ENCODE data around the gene NPTX1. TPM values are rescaled to one million over a fixed set of nuclear protein-coding genes. Genes with fewer than 3 reads are reported as not detected.

Gene NPTX1
- total and polyA plus RNA-seq, 2 experiments from 2014 or later, result 3.4 to 20.5 TPM

DNA sequence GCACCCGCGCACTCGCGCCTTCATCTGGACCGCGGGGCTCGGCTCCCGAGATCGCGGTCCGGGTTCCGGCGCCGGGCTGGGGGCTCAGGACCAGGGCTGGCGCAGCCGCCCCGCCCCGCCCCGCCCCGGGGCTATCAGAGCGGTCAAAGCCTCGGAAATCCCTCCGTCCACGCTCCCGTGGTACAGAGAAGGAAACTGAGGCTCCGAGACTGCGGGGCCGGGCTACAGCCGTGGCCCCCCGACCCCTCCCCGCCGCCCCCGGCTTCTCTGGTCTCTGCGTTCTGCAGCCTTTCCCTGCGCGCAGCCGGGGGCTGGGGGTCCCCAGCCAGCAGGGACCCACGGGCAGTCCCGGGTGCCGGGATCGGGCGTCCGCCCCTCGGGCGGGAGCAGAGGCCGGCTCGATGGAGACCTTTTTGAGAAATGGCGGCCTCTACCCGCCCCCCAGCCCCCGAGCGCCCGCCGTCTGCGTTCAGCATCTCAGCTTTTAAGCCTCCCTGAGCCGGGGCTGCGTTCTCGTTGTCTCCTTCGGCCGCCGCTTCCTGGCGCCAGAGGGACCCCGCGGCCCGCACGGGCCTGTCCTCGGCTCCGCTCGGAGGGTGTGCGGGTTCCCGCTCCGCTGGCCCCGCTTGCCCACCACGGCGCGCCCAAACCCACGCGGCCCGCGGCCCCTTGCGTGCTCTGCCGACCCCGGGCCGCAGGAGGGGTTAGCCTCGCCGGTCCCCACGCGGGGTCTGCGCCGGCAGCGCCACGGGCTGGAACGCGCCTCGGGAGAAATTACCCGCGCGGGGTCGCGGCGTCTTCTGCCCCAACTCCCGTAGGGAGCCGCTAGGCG, 1.5 kb upstream of the NPTX1 start:
- peak overlapping the region; percentile 60 for H3K4me3 ChIP-seq
- H3F3A ChIP-seq (replicated peaks; ENCODE audit: low read depth), result no peaks in the 10 kb centered on the region
- 0 out of 2 replicates have a peak, but pooled peaks cover 5% of the 10 kb centered on the region for H4K20me1 ChIP-seq (replicated peaks; ENCODE audit: insufficient read depth)
- H3K4me1 Mint-ChIP-seq, result peaks cover 29% of the 10 kb centered on the region
- H3K4me3 Mint-ChIP-seq, result no peak overlapping the region
- peak overlapping the region; percentile 91; the same call in 1 of the 2 replicates for H2AFZ ChIP-seq
- no peak overlapping the region for H3K27ac ChIP-seq (ENCODE audit: low read depth)
- peak; percentile 66 for TF ChIP-seq EZH2 (IDR thresholded peaks at IDR 0.05; ENCODE audit: low read depth, unreplicated experiment)
- no peak for TF ChIP-seq JUNB (IDR thresholded peaks at IDR 0.05; ENCODE audit: unreplicated experiment)
- TF ChIP-seq, protein P1, sequence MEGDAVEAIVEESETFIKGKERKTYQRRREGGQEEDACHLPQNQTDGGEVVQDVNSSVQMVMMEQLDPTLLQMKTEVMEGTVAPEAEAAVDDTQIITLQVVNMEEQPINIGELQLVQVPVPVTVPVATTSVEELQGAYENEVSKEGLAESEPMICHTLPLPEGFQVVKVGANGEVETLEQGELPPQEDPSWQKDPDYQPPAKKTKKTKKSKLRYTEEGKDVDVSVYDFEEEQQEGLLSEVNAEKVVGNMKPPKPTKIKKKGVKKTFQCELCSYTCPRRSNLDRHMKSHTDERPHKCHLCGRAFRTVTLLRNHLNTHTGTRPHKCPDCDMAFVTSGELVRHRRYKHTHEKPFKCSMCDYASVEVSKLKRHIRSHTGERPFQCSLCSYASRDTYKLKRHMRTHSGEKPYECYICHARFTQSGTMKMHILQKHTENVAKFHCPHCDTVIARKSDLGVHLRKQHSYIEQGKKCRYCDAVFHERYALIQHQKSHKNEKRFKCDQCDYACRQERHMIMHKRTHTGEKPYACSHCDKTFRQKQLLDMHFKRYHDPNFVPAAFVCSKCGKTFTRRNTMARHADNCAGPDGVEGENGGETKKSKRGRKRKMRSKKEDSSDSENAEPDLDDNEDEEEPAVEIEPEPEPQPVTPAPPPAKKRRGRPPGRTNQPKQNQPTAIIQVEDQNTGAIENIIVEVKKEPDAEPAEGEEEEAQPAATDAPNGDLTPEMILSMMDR (conservative IDR thresholded peaks at IDR 0.05; ENCODE audit: low read depth in 2 of 2), result peak; percentile 23 to 54; a peak in 3 of 4 replicates
- peaks cover 78% of the 10 kb centered on the region for H3K27me3 Mint-ChIP-seq (ENCODE audit: insufficient read depth, low read depth, poor library complexity)
- H3K27me3 ChIP-seq (ENCODE audit: insufficient read depth), result peaks cover 96% of the 10 kb centered on the region
- H3K27ac Mint-ChIP-seq, result no peak overlapping the region
- peak overlapping the region; percentile 84 for H3K4me2 ChIP-seq
- DNase-seq (ENCODE audit: low spot score) (peak; percentile 82), ATAC-seq (peak; percentile 62)
- H3K4me1 ChIP-seq (ENCODE audit: insufficient read depth), result peaks cover 7% of the 10 kb centered on the region; the same call in 1 of the 2 replicates
- no peaks in the 10 kb centered on the region for H3K9me2 ChIP-seq (ENCODE audit: insufficient read depth)
- peaks cover 3% of the 10 kb centered on the region; the same call in 1 of the 3 replicates for H3K36me3 Mint-ChIP-seq (ENCODE audit: low read depth)
- H3K79me2 ChIP-seq (replicated peaks; ENCODE audit: insufficient read depth), result no peaks in the 10 kb centered on the region
- H3K9me3 Mint-ChIP-seq, result no peaks in the 10 kb centered on the region; the same call in 1 of the 3 replicates
- no peaks in the 10 kb centered on the region for H3K36me3 ChIP-seq (ENCODE audit: insufficient read depth)

DNA sequence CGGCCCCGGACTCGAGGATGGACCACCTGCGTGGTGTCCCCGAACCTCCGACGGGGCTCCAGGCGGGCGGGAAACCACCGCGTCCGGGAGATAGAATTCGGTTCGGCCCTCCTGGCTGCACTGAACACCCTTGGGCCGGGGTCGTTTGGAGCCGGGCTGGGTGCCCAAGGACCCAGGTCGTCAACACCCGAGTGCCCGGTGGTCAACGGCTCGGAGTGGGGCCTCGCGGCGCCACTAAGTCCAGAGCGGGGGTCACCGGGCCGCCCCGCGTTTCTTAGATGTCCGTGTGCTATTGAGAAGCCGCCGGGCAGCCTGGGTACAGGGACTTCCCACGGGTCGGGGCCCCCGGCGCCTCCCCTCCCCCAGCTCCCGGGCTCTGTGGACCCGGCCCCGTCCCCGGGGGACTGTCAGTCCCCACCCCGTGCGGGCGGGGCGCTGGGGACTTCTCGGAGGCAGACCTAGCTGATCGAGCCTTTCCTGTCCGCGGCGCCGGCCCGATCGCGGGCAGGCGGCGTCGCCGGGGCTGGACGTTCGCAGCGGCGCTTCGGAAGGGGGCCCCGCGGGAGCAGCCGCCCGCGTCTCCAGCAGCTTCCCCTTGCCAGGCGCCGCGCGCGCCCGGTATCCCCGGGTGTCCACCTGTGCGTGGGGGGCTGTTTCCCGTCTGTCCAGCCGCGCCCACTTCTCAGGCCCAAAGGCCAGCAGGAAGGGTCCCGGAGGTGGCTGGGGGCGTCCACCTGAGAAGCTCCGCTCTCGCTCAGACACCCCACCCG, 655 bp upstream of the NPTX1 start:
- H3K27me3 Mint-ChIP-seq (ENCODE audit: insufficient read depth, low read depth, poor library complexity), result peaks cover 78% of the 10 kb centered on the region
- Histone ChIP-seq H3K9me2 (ENCODE audit: insufficient read depth) (no peaks in the 10 kb centered on the region), H4K20me1 (replicated peaks; ENCODE audit: insufficient read depth) (0 out of 2 replicates have a peak, but pooled peaks cover 5% of the 10 kb centered on the region), H2AFZ (no peak overlapping the region), H3K27ac (ENCODE audit: low read depth) (no peak overlapping the region), H3K4me2 (peak overlapping the region; percentile 84), H3K79me2 (replicated peaks; ENCODE audit: insufficient read depth) (no peaks in the 10 kb centered on the region), H3K4me3 (peak overlapping the region; percentile 60), H3K4me1 (ENCODE audit: insufficient read depth) (peaks cover 7% of the 10 kb centered on the region; the same call in 1 of the 2 replicates), H3K36me3 (ENCODE audit: insufficient read depth) (no peaks in the 10 kb centered on the region), H3K27me3 (ENCODE audit: insufficient read depth) (peaks cover 99% of the 10 kb centered on the region), H3F3A (replicated peaks; ENCODE audit: low read depth) (no peaks in the 10 kb centered on the region)
- peaks cover 3% of the 10 kb centered on the region; the same call in 1 of the 3 replicates for H3K36me3 Mint-ChIP-seq (ENCODE audit: low read depth)
- DNase-seq (ENCODE audit: low spot score) (no peak), ATAC-seq (peak; percentile 1; the same call in 2 of the 3 replicates)
- H3K4me1 Mint-ChIP-seq, result peaks cover 26% of the 10 kb centered on the region
- no peaks in the 10 kb centered on the region; the same call in 2 of the 3 replicates for H3K9me3 Mint-ChIP-seq
- H3K27ac Mint-ChIP-seq, result no peak overlapping the region
- no peak overlapping the region for H3K4me3 Mint-ChIP-seq
- TF ChIP-seq, protein P1 (conservative IDR thresholded peaks at IDR 0.05; ENCODE audit: low read depth in 2 of 2), result no peak
- TF ChIP-seq CREB1 (CRISPR knock-in tag; IDR thresholded peaks at IDR 0.05; ENCODE audit: low read depth) (no peak), EZH2 (IDR thresholded peaks at IDR 0.05; ENCODE audit: low read depth, unreplicated experiment) (peak; percentile 91), NANOG (IDR thresholded peaks at IDR 0.05; ENCODE audit: borderline replicate concordance) (no peak)
